Glutamatergic neuron (in vitro differentiated cells): Measurements from ENCODE around the gene CERS5. TPM values are rescaled to one million over a fixed set of nuclear protein-coding genes. Genes with fewer than 3 reads are reported as not detected.

Experiments used
- DNase-seq: peaks from one replicate; pipeline ENCODE4 v3.0.0; 2022
- H3K27ac Mint-ChIP-seq: one replicate; pipeline ENCODE4 v1.8.0; 2020; ENCODE audit warnings: mild to moderate bottlenecking, mixed read lengths, inconsistent platforms; ENCODE audit not compliant: unreplicated experiment
- H3K27me3 Mint-ChIP-seq: one replicate; pipeline ENCODE4 v1.8.0; 2020; ENCODE audit warnings: mild to moderate bottlenecking, moderate library complexity, mixed read lengths, inconsistent platforms; ENCODE audit not compliant: unreplicated experiment
- H3K36me3 Mint-ChIP-seq: one replicate; pipeline ENCODE4 v1.8.0; 2020; ENCODE audit warnings: mild to moderate bottlenecking, mixed read lengths, inconsistent platforms; ENCODE audit not compliant: unreplicated experiment
- H3K4me1 Mint-ChIP-seq: one replicate; pipeline ENCODE4 v1.8.0; 2020; ENCODE audit warnings: mild to moderate bottlenecking, low read depth, mixed read lengths, inconsistent platforms; ENCODE audit not compliant: unreplicated experiment
- H3K4me3 Mint-ChIP-seq: one replicate; pipeline ENCODE4 v1.8.0; 2020; ENCODE audit warnings: mild to moderate bottlenecking, mixed read lengths, inconsistent platforms; ENCODE audit not compliant: unreplicated experiment
- H3K9me3 Mint-ChIP-seq: one replicate; pipeline ENCODE4 v1.8.0; 2020; ENCODE audit warnings: mild to moderate bottlenecking, moderate library complexity, mixed read lengths, inconsistent platforms; ENCODE audit not compliant: unreplicated experiment
- CTCF ChIP-seq: fragments of 200-600 bp; sonication (generic); IDR thresholded peaks from one replicate; pipeline ENCODE4 v1.5.0; 2021; ENCODE audit not compliant: partially characterized antibody, unreplicated experiment
- total RNA-seq: library from RNA; stranded (reverse); fragmentation: NEBNext Ultra II Directional; extraction: Animal tissue kit (Norgen Biotek cat#: 25700); gene quantifications from one replicate; pipeline ENCODE4 v1.2.1, GENCODE V29; 2021; ENCODE audit not compliant: unreplicated experiment

CERS5 gene
- total RNA-seq, 1 donor from 2014 or later: 125 TPM

GRCh38 chr12:50200552-50201273, 33.5 kb upstream of the CERS5 start:
- Mint-ChIP-seq H3K27ac (no peak overlapping the region), H3K9me3 (no peaks in the 10 kb centered on the region), H3K4me3 (no peak overlapping the region), H3K4me1 (no peaks in the 10 kb centered on the region), H3K36me3 (peaks cover 5% of the 10 kb centered on the region), H3K27me3 (no peaks in the 10 kb centered on the region)
- DNase-seq: no peak
- TF ChIP-seq CTCF: no peak

GRCh38 chr12:50198829-50199228, 31.7 kb upstream of the CERS5 start:
- Mint-ChIP-seq H3K36me3 (peaks cover 5% of the 10 kb centered on the region), H3K27ac (no peak overlapping the region), H3K27me3 (no peaks in the 10 kb centered on the region), H3K4me1 (no peaks in the 10 kb centered on the region), H3K9me3 (no peaks in the 10 kb centered on the region), H3K4me3 (no peak overlapping the region)
- DNase-seq: no peak
- TF ChIP-seq CTCF: no peak

GRCh38 chr12:50197297-50197727, 30.1 kb upstream of the CERS5 start:
- H3K9me3 Mint-ChIP-seq: no peaks in the 10 kb centered on the region
- TF ChIP-seq CTCF: no peak
- H3K4me3 Mint-ChIP-seq: no peak overlapping the region
- no peak for DNase-seq
- H3K27me3 Mint-ChIP-seq: no peaks in the 10 kb centered on the region
- H3K4me1 Mint-ChIP-seq: no peaks in the 10 kb centered on the region
- peaks cover 5% of the 10 kb centered on the region for H3K36me3 Mint-ChIP-seq
- no peak overlapping the region for H3K27ac Mint-ChIP-seq

- Mint-ChIP-seq H3K4me3 (no peak overlapping the region), H3K27ac (no peak overlapping the region), H3K27me3 (no peaks in the 10 kb centered on the region), H3K4me1 (no peaks in the 10 kb centered on the region), H3K9me3 (no peaks in the 10 kb centered on the region), H3K36me3 (peaks cover 5% of the 10 kb centered on the region)
- no peak for TF ChIP-seq CTCF
- no peak for DNase-seq
These were observed 29.4 kb upstream of the CERS5 start for GRCh38 chr12:50196537-50196936.

GRCh38 chr12:50195832-50196231, 28.7 kb upstream of the CERS5 start:
- Mint-ChIP-seq H3K9me3 (no peaks in the 10 kb centered on the region), H3K27me3 (no peaks in the 10 kb centered on the region), H3K27ac (no peak overlapping the region), H3K4me3 (no peak overlapping the region), H3K4me1 (no peaks in the 10 kb centered on the region), H3K36me3 (peaks cover 5% of the 10 kb centered on the region)
- DNase-seq: no peak
- TF ChIP-seq CTCF: no peak
